Measurements from ENCODE around the gene PTPN21.

DNA sequence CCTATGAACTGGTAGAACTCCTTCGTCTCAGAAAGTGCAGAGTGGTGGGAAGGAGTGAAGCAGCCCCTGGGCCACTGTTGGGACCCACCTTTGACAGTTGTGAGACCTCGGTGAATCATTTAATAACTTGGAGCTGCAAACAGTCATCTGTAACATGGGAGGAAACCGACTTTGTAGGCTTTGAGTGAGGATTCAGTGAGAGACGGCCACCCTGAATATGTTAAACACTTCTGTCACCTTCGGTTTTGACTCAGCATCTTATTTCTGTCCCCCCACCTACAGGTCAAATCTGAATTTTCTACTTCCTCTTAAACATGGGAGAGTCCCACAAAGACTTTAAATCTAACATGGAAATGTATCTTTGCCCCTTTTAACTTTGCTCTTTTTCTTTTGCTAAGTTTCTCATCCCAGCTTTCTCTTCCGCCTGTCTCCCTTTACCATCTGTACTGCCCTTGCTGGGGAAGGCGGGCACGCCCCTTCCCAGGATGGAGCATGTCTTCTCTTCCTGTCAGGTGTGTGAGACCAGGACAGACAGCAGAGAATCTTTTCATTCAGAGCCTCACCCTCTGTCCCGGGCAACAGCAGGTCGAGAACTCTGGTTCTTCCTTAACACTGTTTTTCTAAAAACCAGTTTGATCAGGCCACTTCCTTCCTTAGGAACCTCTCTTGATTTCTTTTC is 45.1 kb upstream of the PTPN21 start:
- TF ChIP-seq, protein P1, sequence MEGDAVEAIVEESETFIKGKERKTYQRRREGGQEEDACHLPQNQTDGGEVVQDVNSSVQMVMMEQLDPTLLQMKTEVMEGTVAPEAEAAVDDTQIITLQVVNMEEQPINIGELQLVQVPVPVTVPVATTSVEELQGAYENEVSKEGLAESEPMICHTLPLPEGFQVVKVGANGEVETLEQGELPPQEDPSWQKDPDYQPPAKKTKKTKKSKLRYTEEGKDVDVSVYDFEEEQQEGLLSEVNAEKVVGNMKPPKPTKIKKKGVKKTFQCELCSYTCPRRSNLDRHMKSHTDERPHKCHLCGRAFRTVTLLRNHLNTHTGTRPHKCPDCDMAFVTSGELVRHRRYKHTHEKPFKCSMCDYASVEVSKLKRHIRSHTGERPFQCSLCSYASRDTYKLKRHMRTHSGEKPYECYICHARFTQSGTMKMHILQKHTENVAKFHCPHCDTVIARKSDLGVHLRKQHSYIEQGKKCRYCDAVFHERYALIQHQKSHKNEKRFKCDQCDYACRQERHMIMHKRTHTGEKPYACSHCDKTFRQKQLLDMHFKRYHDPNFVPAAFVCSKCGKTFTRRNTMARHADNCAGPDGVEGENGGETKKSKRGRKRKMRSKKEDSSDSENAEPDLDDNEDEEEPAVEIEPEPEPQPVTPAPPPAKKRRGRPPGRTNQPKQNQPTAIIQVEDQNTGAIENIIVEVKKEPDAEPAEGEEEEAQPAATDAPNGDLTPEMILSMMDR (IDR thresholded peaks at IDR 0.05; ENCODE audit: low read length): no peak
- TF ChIP-seq EZH2 (optimal IDR thresholded peaks at IDR 0.05; ENCODE audit: low read depth, low read length) (no peak), EZH2phosphoT487 (IDR thresholded peaks at IDR 0.05; ENCODE audit: low read length) (no peak)

Data from MM.1S (cell line).